Mesodermal cell (in vitro differentiated cells): Measurements from ENCODE around the gene SIDT1.
"Not testable (repeated sequence)": the region's sequence is repeated elsewhere in the genome, so short reads cannot be mapped to it uniquely, and the experiment has no call there.

Source experiments
- H3K27ac ChIP-seq: 2 replicates; pipeline ENCODE4 v1.7.0; 2013; ENCODE audit warnings: mild to moderate bottlenecking, low read depth, low read length, moderate library complexity; ENCODE audit not compliant: severe bottlenecking
- H3K36me3 ChIP-seq: 2 replicates; pipeline ENCODE4 v1.7.1; 2013; ENCODE audit warnings: mild to moderate bottlenecking, low read length, moderate library complexity; ENCODE audit not compliant: control insufficient read depth, insufficient read depth
- H3K4me1 ChIP-seq: one replicate; pipeline ENCODE4 v1.7.1; 2013; ENCODE audit warnings: mild to moderate bottlenecking, low read length; ENCODE audit not compliant: insufficient read depth, control insufficient read depth, poor library complexity, severe bottlenecking
- H3K4me3 ChIP-seq: 2 replicates; pipeline ENCODE4 v1.7.0; 2013; ENCODE audit warnings: low read length, control low read depth, mild to moderate bottlenecking; ENCODE audit not compliant: insufficient read depth, poor library complexity, severe bottlenecking; ENCODE audit errors: extremely low read depth
- H3K9me3 ChIP-seq: 2 replicates; pipeline ENCODE4 v1.7.1; 2013; ENCODE audit warnings: mild to moderate bottlenecking, low read length, moderate library complexity; ENCODE audit not compliant: control insufficient read depth
- WGBS, 2 experiments: methylation state at CpG; one replicate each; pipeline ENCODE4 v1.1.5; 2013; ENCODE audit warnings: missing lambda C conversion rate in 2 of 2; ENCODE audit not compliant: insufficient coverage in 2 of 2; 5-methylcytosine and 5-hydroxymethylcytosine counted together

The SIDT1 gene

DNA sequence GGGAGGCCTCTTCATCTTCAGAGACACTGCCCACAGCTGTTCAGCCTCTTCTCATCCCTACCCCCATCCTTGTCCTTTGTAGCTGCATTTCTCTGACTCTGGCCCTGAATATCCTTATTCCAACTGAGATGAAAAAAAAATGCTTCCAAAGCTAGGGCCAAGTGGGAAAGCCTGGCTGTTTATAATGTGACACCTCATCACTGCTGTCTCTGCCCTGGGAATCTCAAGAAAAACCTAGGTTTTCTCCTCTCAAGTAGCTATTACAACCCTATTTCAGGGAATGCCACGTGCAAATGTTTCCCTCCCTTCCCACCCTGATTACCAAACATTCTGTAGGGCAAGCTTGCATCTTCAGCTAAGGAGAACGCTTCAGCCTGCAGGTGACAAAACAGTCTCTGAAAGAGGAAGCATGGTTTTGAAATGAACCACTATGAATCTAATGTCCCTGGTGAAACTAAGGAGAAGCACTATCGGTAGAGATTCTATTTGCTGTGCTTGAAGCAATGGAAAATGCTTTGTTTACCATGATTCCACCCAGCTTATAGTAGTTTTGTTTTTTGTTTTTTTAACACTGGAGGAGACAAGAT lies 98.7 kb downstream of the SIDT1 start:
- Histone ChIP-seq H3K4me1 (no peaks in the 10 kb centered on the region), H3K4me3 (no peak overlapping the region), H3K36me3 (no peaks in the 10 kb centered on the region), H3K9me3 (no peaks in the 10 kb centered on the region), H3K27ac (no peak overlapping the region)
- 86 to 100% methylated on average over 1 to 2 of the region's 3 CpGs for WGBS, 2 experiments

DNA sequence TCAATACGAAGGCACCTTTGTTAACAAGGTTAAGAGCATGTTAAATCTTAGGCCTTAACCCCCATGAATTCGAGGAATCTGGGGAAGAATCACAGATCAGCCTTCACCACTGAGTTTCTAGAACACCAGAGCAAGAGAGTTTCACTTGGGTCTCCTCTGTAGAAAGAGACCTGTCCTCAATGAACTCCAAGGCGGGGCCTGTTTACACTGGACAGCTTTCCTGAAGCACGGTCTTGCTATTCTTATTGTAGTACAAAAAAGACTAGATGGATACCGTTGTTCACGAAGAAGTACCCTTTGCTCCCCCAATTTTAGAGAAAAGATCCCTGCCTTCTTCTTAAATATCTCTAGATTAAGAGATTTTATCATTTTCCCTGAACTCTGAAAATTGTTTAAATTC lies 99.2 kb downstream of the SIDT1 start:
- no peaks in the 10 kb centered on the region for H3K4me1 ChIP-seq

GRCh38 chr3:113634782-113635474 lies 102.6 kb downstream of the SIDT1 start:
- no peaks in the 10 kb centered on the region for H3K36me3 ChIP-seq
- H3K4me3 ChIP-seq = no peak overlapping the region
- H3K27ac ChIP-seq = no peak overlapping the region
- H3K9me3 ChIP-seq = no peaks in the 10 kb centered on the region
- no peaks in the 10 kb centered on the region for H3K4me1 ChIP-seq
- 82 to 88% methylated on average over 2 to 6 of the region's 8 CpGs for WGBS, 2 experiments

More for the DNA sequence above, 99.2 kb downstream of the SIDT1 start:
- Histone ChIP-seq H3K9me3 (no peaks in the 10 kb centered on the region), H3K4me3 (no peak overlapping the region), H3K36me3 (no peaks in the 10 kb centered on the region), H3K27ac (no peak overlapping the region)
- WGBS, 2 experiments = 85 to 91% methylated on average over 5 to 6 of the region's 6 CpGs

GRCh38 chr3:113636034-113636433 lies 103.7 kb downstream of the SIDT1 start:
- not testable (repeated sequence) for H3K4me3 ChIP-seq, H3K9me3 ChIP-seq
- WGBS, 2 experiments = 94 to 95% methylated on average over 2 to 6 of the region's 7 CpGs

DNA sequence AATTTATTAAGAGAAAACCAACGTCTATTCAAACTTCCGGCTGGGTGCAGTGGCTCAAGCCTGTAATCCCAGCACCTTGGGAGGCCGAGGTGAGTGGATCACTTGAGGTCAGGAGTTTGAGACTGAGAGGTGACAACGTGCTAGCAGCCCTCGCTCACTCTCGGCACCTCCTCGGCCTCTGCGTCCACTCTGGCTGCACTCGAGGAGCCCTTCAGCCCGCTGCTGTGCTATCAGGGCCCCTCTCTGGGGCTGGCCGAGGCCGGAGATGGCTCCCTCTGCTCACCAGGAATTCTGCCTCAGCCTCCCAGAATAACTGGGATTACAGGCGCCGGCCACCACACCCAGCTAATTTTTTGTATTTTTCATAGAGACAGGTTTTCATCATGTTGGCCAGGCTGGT lies 105.4 kb downstream of the SIDT1 start:
- WGBS, 2 experiments = 93 to 96% methylated on average over 11 to 14 of the region's 14 CpGs

More at GRCh38 chr3:113636034-113636433, 103.7 kb downstream of the SIDT1 start:
- H3K36me3 ChIP-seq, H3K4me1 ChIP-seq, H3K27ac ChIP-seq: not testable (repeated sequence)

DNA sequence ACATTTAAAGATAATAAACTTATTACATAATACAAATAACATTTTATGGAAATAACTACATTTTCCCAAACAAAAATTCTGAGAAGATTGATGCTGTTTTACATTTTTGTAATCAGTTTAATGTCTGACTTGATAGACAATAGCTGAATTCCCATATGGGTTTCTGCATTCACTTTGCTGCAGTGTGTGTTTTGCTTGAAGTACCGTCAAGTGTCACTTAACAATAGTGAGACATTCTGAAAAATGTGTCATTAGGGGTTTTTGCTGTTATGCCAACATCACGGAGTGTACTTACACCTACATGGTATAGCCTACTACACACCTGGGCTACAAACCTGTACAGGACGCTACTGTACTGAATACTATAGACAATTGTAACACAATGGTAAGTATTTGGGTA lies 106.6 kb downstream of the SIDT1 start:
- Histone ChIP-seq H3K4me3 (no peak overlapping the region), H3K36me3 (no peaks in the 10 kb centered on the region), H3K4me1 (no peaks in the 10 kb centered on the region), H3K27ac (no peak overlapping the region), H3K9me3 (peaks cover 3% of the 10 kb centered on the region)
- no CpG with 5 or more reads among the region's 3 CpGs for WGBS, 2 experiments

More for the DNA sequence above, 105.4 kb downstream of the SIDT1 start:
- H3K9me3 ChIP-seq = no peaks in the 10 kb centered on the region
- H3K4me3 ChIP-seq = no peak overlapping the region
- no peaks in the 10 kb centered on the region for H3K36me3 ChIP-seq
- H3K27ac ChIP-seq = no peak overlapping the region
- H3K4me1 ChIP-seq = no peaks in the 10 kb centered on the region

DNA sequence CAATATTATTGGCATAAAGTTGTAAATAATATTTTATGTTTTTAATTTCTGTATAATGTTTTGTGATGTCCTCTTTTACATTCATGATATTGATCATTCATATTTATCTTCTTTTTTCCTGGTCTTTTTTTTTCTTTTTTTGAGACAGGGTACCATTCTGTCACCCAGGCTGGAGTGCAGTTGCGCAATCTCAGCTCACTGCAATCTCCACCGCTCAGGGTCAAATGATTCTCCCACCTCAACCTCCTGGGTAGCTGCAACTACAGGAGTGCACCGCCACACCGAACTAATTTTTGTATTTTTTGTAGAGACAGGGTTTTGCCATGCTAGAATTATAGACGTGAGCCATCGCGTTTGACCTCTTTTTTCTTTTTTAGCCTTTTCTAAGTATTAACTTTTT lies 111.2 kb downstream of the SIDT1 start:
- Histone ChIP-seq H3K36me3 (no peaks in the 10 kb centered on the region), H3K27ac (no peak overlapping the region), H3K4me1 (no peaks in the 10 kb centered on the region), H3K9me3 (peaks cover 17% of the 10 kb centered on the region), H3K4me3 (no peak overlapping the region)
- 95% methylated on average over 4 of the region's 7 CpGs; no CpG with 5 or more reads in 1 of the 2 experiments for WGBS, 2 experiments

DNA sequence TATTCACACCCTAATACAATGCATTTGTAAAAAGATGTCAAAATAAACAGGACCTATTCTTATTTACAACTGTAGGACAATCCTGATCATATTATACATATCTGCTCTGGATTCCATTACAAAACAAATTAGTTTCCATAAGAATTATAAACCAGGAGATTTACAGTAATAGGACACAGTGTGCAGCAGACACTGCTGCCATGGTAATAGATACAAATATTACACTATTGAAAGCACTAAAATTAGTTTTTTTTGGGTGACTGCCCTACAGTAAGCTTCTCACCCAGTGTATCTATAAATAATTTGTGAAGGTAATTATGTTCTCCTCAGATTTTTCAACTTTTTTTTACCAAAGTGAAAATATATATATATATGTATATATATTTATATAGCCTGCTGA lies 116.2 kb downstream of the SIDT1 start:
- Histone ChIP-seq H3K9me3 (peaks cover 17% of the 10 kb centered on the region), H3K27ac (no peak overlapping the region), H3K36me3 (no peaks in the 10 kb centered on the region), H3K4me1 (no peaks in the 10 kb centered on the region), H3K4me3 (no peak overlapping the region)

DNA sequence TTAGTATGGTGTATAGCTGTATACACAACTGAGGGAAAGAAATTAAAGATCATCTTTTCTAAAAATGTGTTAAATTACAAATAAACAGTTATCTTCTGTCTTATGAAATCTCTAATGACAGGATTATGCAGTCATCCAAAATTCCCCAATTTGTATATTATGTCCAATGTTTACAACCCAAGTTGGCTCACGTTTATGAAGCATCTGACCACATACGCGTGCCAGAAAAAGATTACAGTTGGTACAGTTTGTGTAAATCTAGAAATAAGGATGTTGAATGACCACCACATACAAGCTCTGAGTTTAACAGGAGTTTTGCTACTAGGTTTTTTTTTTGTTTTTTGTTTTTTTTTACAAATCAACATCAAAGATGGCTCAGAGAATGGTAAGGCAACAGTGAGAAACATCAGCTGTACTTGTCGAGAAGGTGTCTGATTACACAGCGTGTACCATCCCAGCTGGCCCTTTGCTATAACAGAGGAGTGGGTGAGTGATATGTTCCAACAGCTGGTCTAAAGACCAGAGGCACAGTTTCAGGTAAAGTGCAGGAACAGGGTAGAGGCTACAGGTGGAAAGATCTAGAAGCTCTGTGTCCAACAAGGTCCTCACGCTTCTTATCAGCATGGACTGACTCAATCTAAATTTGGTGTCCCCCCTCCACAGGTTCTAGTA lies 117.0 kb downstream of the SIDT1 start:
- WGBS, 2 experiments = 92 to 100% methylated on average over 2 to 3 of the region's 6 CpGs
- no peaks in the 10 kb centered on the region for H3K36me3 ChIP-seq
- no peaks in the 10 kb centered on the region for H3K4me1 ChIP-seq

DNA sequence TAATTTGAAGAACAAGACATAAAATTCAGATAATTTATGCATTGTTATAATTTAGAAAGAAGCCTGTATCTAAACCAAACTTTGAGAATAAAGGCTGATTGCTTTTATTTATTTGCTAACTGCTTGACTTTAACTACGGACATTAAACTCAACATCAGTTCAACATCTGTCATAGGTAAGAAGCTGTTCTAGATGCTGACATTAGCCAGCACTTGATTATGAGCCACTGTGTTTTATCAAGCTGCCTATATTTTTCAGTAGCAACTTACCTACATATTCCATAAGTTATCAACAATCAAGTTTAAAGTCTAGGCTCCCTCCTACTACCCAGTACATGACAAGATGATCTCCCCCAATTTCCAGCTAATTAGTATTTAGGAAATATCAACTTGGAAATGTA lies 122.0 kb downstream of the SIDT1 start:
- Histone ChIP-seq H3K36me3 (peaks cover 20% of the 10 kb centered on the region), H3K4me1 (no peaks in the 10 kb centered on the region), H3K9me3 (no peaks in the 10 kb centered on the region), H3K27ac (no peak overlapping the region), H3K4me3 (no peak overlapping the region)
- WGBS, 2 experiments = no CpG with 5 or more reads among the region's 1 CpG

More for the DNA sequence above, 117.0 kb downstream of the SIDT1 start:
- Histone ChIP-seq H3K9me3 (peaks cover 9% of the 10 kb centered on the region), H3K27ac (no peak overlapping the region), H3K4me3 (no peak overlapping the region)

DNA sequence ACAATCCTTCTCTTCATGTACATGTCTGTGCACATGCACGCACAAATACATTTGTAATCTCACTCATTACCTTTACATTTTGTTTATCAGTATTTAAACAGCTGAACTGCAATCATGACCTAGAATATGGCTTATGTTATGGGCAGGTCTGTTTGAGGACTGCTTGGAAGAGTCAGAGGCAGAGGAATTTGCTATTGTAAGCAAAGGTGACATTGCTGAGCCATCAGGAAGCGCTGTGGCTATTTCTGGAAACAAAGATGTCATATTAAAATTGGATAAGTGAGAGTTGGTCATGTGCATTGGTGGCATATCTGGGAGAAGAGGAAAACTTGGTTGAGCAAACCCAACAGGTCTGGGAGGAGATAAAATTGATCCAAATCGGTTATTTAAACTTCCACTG lies 122.5 kb downstream of the SIDT1 start:
- Histone ChIP-seq H3K36me3 (peaks cover 24% of the 10 kb centered on the region), H3K9me3 (no peaks in the 10 kb centered on the region), H3K4me1 (no peaks in the 10 kb centered on the region), H3K4me3 (no peak overlapping the region), H3K27ac (no peak overlapping the region)
- 100% methylated on average over 1 to 2 of the region's 3 CpGs for WGBS, 2 experiments
